WTC11 (cell line): ENCODE measurements around the gene NXN.

Source experiments
- AFF4 ChIP-seq: sonication (generic); formaldehyde crosslinking; IDR thresholded peaks from 2 replicates; pipeline ENCODE4 v1.8.1; 2023; ENCODE audit warnings: mild to moderate bottlenecking, missing genetic modification reagents, borderline replicate concordance
- CREB1 ChIP-seq: sonication (generic); formaldehyde crosslinking; IDR thresholded peaks from 2 replicates; pipeline ENCODE4 v1.8.0; 2023; ENCODE audit warnings: mild to moderate bottlenecking, missing genetic modification reagents
- CTCF ChIP-seq: fragments of 200-600 bp; IDR thresholded peaks from 2 replicates; pipeline ENCODE4 v1.8.0; 2022; ENCODE audit warnings: antibody characterized with exemption
- IRF1 ChIP-seq: sonication (generic); formaldehyde crosslinking; IDR thresholded peaks from 2 replicates; pipeline ENCODE4 v1.8.0; 2023; ENCODE audit warnings: missing genetic modification reagents
- MAX ChIP-seq: sonication (generic); formaldehyde crosslinking; IDR thresholded peaks from 2 replicates; pipeline ENCODE4 v1.8.0; 2022; ENCODE audit warnings: mild to moderate bottlenecking, missing genetic modification reagents
- SMAD3 ChIP-seq: sonication (generic); formaldehyde crosslinking; IDR thresholded peaks from 2 replicates; pipeline ENCODE4 v1.8.0; 2022; ENCODE audit warnings: missing genetic modification reagents, mild to moderate bottlenecking, borderline replicate concordance
- TCF7 ChIP-seq: sonication (generic); formaldehyde crosslinking; IDR thresholded peaks from 2 replicates; pipeline ENCODE4 v1.8.0; 2022; ENCODE audit warnings: mild to moderate bottlenecking, low read depth, missing genetic modification reagents, moderate library complexity
- USF1 ChIP-seq: sonication (generic); formaldehyde crosslinking; IDR thresholded peaks from 2 replicates; pipeline ENCODE4 v1.8.0; 2022; ENCODE audit warnings: mild to moderate bottlenecking, missing genetic modification reagents
- ZBTB43 ChIP-seq: sonication (generic); formaldehyde crosslinking; IDR thresholded peaks from 2 replicates; pipeline ENCODE4 v1.8.1; 2023; ENCODE audit warnings: mild to moderate bottlenecking, missing genetic modification reagents
- ZNF512 ChIP-seq: sonication (generic); formaldehyde crosslinking; IDR thresholded peaks from 2 replicates; pipeline ENCODE4 v1.8.1; 2022; ENCODE audit warnings: missing genetic modification reagents, borderline replicate concordance

GRCh38 chr17:957856-958421, 21.6 kb downstream of the NXN start:
- TF ChIP-seq MAX (no peak), USF1 (CRISPR knock-in tag) (no peak), ZBTB43 (no peak), SMAD3 (CRISPR knock-in tag) (no peak), CTCF (no peak), IRF1 (CRISPR knock-in tag) (no peak), CREB1 (CRISPR knock-in tag) (no peak), TCF7 (CRISPR knock-in tag) (no peak), ZNF512 (CRISPR knock-in tag) (no peak), AFF4 (CRISPR knock-in tag) (no peak)
